HFFc6 (cell line): Measurements from ENCODE around the gene MRAP. TPM values are rescaled to one million over a fixed set of nuclear protein-coding genes. Genes with fewer than 3 reads are reported as not detected.
A peak's percentile ranks its signal among the peaks of the same experiment; 100 is the strongest.

Experiments used
- DNase-seq: peaks from one replicate; pipeline ENCODE4 v3.0.0-alpha.2; 2018
- H3K27ac Mint-ChIP-seq: 2 replicates; pipeline ENCODE4 v1.8.0; 2020; ENCODE audit warnings: mild to moderate bottlenecking, mixed read lengths
- H3K27me3 Mint-ChIP-seq: 2 replicates; pipeline ENCODE4 v1.8.0; 2021; ENCODE audit warnings: mild to moderate bottlenecking, moderate library complexity, mixed read lengths; ENCODE audit not compliant: insufficient read depth
- H3K36me3 Mint-ChIP-seq: 2 replicates; pipeline ENCODE4 v1.8.0; 2021; ENCODE audit warnings: low read depth, mixed read lengths
- H3K4me1 Mint-ChIP-seq: 2 replicates; pipeline ENCODE4 v1.8.0; 2020; ENCODE audit warnings: low read depth, mixed read lengths
- H3K4me3 Mint-ChIP-seq: 2 replicates; pipeline ENCODE4 v1.8.0; 2020; ENCODE audit warnings: mild to moderate bottlenecking, moderate library complexity, mixed read lengths
- H3K9me3 Mint-ChIP-seq: 2 replicates; pipeline ENCODE4 v1.8.0; 2020; ENCODE audit warnings: mild to moderate bottlenecking, mixed read lengths
- total RNA-seq, 6 experiments: library from RNA; stranded (reverse); fragmentation: NEBNext Ultra II Directional; extraction: Animal tissue kit (Norgen Biotek cat#: 25700); gene quantifications; 2 replicates in 1 of 6; 3 replicates in 5 of 6; pipeline ENCODE4 v1.2.3, GENCODE V29; 2021
- TF ChIP-seq, protein P1 (sequence below): fragments of 200-600 bp; sonication (generic); IDR thresholded peaks from 2 replicates; pipeline ENCODE4 v1.5.0; 2021; ENCODE audit warnings: antibody characterized with exemption, mild to moderate bottlenecking

MRAP gene
- total RNA-seq, 6 experiments from 2014 or later = not detected

DNA sequence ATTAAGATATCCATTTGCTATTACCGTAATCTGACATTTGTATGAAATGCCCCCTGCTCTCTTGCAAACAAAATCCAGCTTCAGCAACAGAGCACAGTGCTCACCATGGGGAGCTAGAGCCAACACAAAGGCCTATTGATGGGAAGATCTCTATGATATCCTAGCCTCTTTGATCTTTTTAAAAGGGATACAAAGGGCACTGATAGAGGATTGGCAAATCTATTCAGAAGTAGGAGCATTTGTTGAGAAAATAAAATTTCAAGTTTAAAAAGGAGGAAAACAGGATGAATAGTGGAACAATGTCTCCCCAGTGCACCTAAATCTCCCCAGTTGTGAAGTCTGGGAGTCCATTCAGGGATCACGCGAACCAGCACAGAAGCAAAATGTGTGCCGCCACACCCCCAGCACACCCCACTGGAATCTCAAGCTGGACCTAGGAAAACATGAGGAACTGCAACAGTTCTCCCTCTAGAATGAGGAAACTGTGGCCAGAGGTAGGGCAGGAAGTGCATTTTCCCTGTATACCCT, 32.2 kb downstream of the MRAP start:
- Mint-ChIP-seq H3K4me3 (no peak overlapping the region), H3K27ac (no peak overlapping the region), H3K4me1 (peaks cover 50% of the 10 kb centered on the region), H3K27me3 (no peaks in the 10 kb centered on the region), H3K9me3 (no peaks in the 10 kb centered on the region), H3K36me3 (peaks cover 59% of the 10 kb centered on the region)
- no peak for DNase-seq
- TF ChIP-seq, protein P1, sequence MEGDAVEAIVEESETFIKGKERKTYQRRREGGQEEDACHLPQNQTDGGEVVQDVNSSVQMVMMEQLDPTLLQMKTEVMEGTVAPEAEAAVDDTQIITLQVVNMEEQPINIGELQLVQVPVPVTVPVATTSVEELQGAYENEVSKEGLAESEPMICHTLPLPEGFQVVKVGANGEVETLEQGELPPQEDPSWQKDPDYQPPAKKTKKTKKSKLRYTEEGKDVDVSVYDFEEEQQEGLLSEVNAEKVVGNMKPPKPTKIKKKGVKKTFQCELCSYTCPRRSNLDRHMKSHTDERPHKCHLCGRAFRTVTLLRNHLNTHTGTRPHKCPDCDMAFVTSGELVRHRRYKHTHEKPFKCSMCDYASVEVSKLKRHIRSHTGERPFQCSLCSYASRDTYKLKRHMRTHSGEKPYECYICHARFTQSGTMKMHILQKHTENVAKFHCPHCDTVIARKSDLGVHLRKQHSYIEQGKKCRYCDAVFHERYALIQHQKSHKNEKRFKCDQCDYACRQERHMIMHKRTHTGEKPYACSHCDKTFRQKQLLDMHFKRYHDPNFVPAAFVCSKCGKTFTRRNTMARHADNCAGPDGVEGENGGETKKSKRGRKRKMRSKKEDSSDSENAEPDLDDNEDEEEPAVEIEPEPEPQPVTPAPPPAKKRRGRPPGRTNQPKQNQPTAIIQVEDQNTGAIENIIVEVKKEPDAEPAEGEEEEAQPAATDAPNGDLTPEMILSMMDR = no peak

- no peak overlapping the region for H3K27ac Mint-ChIP-seq
- H3K4me3 Mint-ChIP-seq = no peak overlapping the region
- DNase-seq = no peak
- peaks cover 55% of the 10 kb centered on the region for H3K4me1 Mint-ChIP-seq
- TF ChIP-seq, protein P1 = no peak
- peaks cover 2% of the 10 kb centered on the region; the same call in 1 of the 2 replicates for H3K27me3 Mint-ChIP-seq
- H3K36me3 Mint-ChIP-seq = peaks cover 65% of the 10 kb centered on the region
- no peaks in the 10 kb centered on the region for H3K9me3 Mint-ChIP-seq
These were observed 33.0 kb downstream of the MRAP start for GRCh38 chr21:32331444-32332305.

DNA sequence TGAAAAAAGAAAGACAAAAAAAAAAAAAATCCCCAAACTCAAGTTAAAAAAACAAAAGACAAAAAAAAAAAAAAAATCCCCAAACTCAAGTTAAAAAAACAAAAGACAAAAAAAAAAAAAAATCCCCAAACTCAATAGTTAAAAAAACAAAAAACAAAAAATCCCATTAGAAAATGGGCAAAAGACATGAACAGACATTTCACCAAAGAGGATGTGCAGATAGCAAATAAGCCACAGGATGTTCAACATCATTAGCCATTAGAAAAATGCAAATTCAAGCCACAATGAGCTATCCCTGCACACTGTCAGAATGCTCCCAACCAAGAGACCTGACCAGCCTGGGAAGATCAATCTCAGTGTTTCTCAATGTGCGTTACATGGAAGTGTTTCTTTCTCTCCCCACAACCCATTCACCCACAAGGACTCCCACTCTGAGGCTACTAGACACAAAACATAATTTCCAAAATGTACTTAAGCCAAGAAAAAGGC, 33.9 kb downstream of the MRAP start:
- Mint-ChIP-seq H3K27ac (no peak overlapping the region), H3K4me1 (peaks cover 62% of the 10 kb centered on the region), H3K27me3 (peaks cover 2% of the 10 kb centered on the region; the same call in 1 of the 2 replicates), H3K9me3 (no peaks in the 10 kb centered on the region), H3K36me3 (peaks cover 68% of the 10 kb centered on the region), H3K4me3 (peak overlapping the region; percentile 8; the same call in 1 of the 2 replicates)
- TF ChIP-seq, protein P1 = no peak
- no peak for DNase-seq

DNA sequence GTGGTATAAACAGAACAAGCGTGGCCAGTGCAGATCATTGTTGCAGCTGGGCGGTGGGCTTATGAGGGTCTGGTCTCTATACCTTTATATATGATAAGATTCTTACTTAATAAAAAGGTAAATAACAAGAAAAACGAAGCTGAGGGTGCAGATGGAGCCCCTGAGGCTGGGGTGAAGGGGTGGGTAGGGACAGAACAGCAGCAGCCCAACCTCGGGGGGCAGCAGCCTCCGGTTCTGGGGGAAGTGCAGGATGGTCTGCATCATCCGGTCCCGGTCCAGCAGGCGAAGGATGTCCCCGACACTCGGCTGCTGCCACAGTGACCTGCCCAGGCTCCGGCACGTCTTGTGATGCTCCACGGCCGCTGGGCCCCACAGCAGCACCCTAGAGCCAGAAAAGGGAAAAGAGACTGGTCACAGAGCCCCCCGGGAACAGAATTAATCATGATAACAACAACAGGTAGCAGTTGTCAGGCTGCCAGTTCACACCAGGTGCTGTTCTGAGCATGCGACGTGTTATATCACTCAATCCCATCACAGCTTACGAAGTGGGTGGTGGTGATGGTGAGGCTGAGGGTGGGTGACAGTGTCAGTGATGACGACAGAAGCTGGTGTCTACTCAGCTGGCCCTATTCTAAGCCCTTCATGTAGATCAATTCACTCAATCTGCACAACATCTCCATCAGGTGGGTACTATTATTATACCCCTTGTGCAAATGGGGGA, 35.5 kb downstream of the MRAP start:
- Mint-ChIP-seq H3K4me1 (peaks cover 59% of the 10 kb centered on the region), H3K27ac (no peak overlapping the region), H3K27me3 (peaks cover 2% of the 10 kb centered on the region; the same call in 1 of the 2 replicates), H3K36me3 (peaks cover 77% of the 10 kb centered on the region), H3K9me3 (no peaks in the 10 kb centered on the region), H3K4me3 (no peak overlapping the region)
- no peak for DNase-seq
- TF ChIP-seq, protein P1 = no peak

DNA sequence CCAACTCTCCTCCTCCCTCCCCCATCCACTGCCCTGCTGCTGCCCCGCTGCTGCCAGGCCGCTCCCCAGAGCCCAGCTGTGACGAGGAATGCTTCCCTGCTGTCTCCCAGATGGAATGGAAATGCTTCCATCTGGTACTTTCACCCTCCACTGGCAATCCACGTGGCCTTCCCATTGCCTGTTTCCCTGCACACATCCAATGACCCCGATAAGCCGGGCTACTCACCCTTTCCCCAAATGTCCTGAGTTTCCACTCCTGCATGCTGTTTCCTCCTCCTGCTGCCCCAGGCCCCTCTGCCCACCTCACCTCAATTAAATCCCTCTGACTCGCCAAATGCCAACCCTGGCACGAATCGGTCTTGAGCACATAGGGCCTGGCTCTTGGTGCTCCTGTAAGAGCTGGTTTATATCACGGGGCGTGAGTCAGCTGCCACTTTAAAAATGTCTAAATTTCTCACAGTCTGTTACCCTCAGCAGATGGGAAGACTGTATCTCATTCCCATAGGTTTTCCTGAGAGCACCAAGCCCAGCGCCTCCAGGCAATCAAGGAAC, 36.4 kb downstream of the MRAP start:
- H3K4me3 Mint-ChIP-seq = no peak overlapping the region
- H3K36me3 Mint-ChIP-seq = peaks cover 75% of the 10 kb centered on the region
- H3K27ac Mint-ChIP-seq = peak overlapping the region; percentile 5; the same call in 1 of the 2 replicates
- TF ChIP-seq, protein P1 = no peak
- no peak for DNase-seq
- H3K9me3 Mint-ChIP-seq = no peaks in the 10 kb centered on the region
- peaks cover 57% of the 10 kb centered on the region for H3K4me1 Mint-ChIP-seq
- peaks cover 2% of the 10 kb centered on the region; the same call in 1 of the 2 replicates for H3K27me3 Mint-ChIP-seq
